Mesenchymal stem cell (in vitro differentiated cells and primary cell): ENCODE measurements around the gene ZBED3.
"Not testable (repeated sequence)": the region's sequence is repeated elsewhere in the genome, so short reads cannot be mapped to it uniquely, and the experiment has no call there.

Source experiments
- DNase-seq: peaks from one replicate; pipeline ENCODE4 v3.0.0-alpha.2; 2013
- H2AFZ ChIP-seq: one replicate; pipeline ENCODE4 v1.6.1; 2013; ENCODE audit warnings: low read depth, mild to moderate bottlenecking, control low read depth, inconsistent platforms, low read length, moderate library complexity
- H2AK5ac ChIP-seq: 2 replicates; pipeline ENCODE4 v1.6.1; 2013; ENCODE audit warnings: low read length, moderate library complexity, mild to moderate bottlenecking, inconsistent platforms; ENCODE audit not compliant: severe bottlenecking
- H2BK120ac ChIP-seq: one replicate; pipeline ENCODE4 v1.6.1; 2013; ENCODE audit warnings: low read depth, mild to moderate bottlenecking, inconsistent platforms, low read length, moderate library complexity
- H2BK12ac ChIP-seq, 2 experiments: one replicate each; pipeline ENCODE4 v1.6.1; 2013; ENCODE audit warnings: inconsistent platforms in 2 of 2, low read length in 2 of 2, mild to moderate bottlenecking in 2 of 2, moderate library complexity in 2 of 2, control low read depth in 1 of 2
- H2BK15ac ChIP-seq: one replicate; pipeline ENCODE4 v1.6.1; 2013; ENCODE audit warnings: mild to moderate bottlenecking, low read depth, inconsistent platforms; ENCODE audit not compliant: poor library complexity, severe bottlenecking
- H2BK5ac ChIP-seq: 2 replicates; pipeline ENCODE4 v1.6.1; 2013; ENCODE audit warnings: low read depth, mild to moderate bottlenecking, low read length, control low read depth, inconsistent platforms; ENCODE audit not compliant: poor library complexity, severe bottlenecking
- H3K14ac ChIP-seq, 2 experiments: one replicate each; pipeline ENCODE4 v1.6.1; 2013; ENCODE audit warnings: inconsistent platforms in 2 of 2, low read length in 2 of 2, control low read depth in 1 of 2, mild to moderate bottlenecking in 1 of 2, moderate library complexity in 1 of 2
- H3K18ac ChIP-seq, 2 experiments: one replicate each; pipeline ENCODE4 v1.6.1; 2013; ENCODE audit warnings: inconsistent platforms in 2 of 2, low read length in 2 of 2, control low read depth in 1 of 2, low read depth in 1 of 2, mild to moderate bottlenecking in 1 of 2
- H3K23ac ChIP-seq, 2 experiments: one replicate each; pipeline ENCODE4 v1.6.1; 2013; ENCODE audit warnings: inconsistent platforms in 2 of 2, low read length in 2 of 2, mild to moderate bottlenecking in 2 of 2, moderate library complexity in 2 of 2, control low read depth in 1 of 2
- H3K27ac ChIP-seq: 2 replicates; pipeline ENCODE4 v1.5.1; 2013; ENCODE audit warnings: mild to moderate bottlenecking, moderate library complexity, low read length, control low read depth, inconsistent platforms; ENCODE audit not compliant: poor library complexity, severe bottlenecking
- H3K27me3 ChIP-seq, 2 experiments: 2 replicates each; pipeline versions ENCODE4 v1.6.1 to v1.7.0; 2013; ENCODE audit warnings: low read length in 2 of 2, mild to moderate bottlenecking in 2 of 2, moderate library complexity in 2 of 2, control low read depth in 1 of 2, inconsistent platforms in 1 of 2; ENCODE audit not compliant: control insufficient read depth in 1 of 2, insufficient read depth in 1 of 2
- H3K36me3 ChIP-seq, 2 experiments: 2 replicates each; pipeline versions ENCODE4 v1.6.1 to v1.7.0; 2013; ENCODE audit warnings: low read length in 2 of 2, control low read depth in 1 of 2, inconsistent platforms in 1 of 2, low read depth in 1 of 2, mild to moderate bottlenecking in 1 of 2; ENCODE audit not compliant: insufficient read depth in 2 of 2, control insufficient read depth in 1 of 2
- H3K4ac ChIP-seq, 2 experiments: one replicate each; pipeline ENCODE4 v1.6.1; 2013; ENCODE audit warnings: inconsistent platforms in 2 of 2, low read length in 2 of 2, mild to moderate bottlenecking in 2 of 2, moderate library complexity in 2 of 2, control low read depth in 1 of 2, low read depth in 1 of 2
- H3K4me1 ChIP-seq: 2 replicates; pipeline ENCODE4 v1.6.1; 2013; ENCODE audit warnings: low read depth, low read length, control low read depth; ENCODE audit not compliant: control insufficient read depth, insufficient read depth
- H3K4me2 ChIP-seq: 2 replicates; pipeline ENCODE4 v1.6.1; 2013; ENCODE audit warnings: low read length, mild to moderate bottlenecking, inconsistent platforms; ENCODE audit not compliant: poor library complexity, severe bottlenecking
- H3K4me3 ChIP-seq, 2 experiments: 2 replicates each; pipeline versions ENCODE4 v1.5.1 to v1.7.0; 2013; ENCODE audit warnings: low read length in 2 of 2, mild to moderate bottlenecking in 2 of 2, control low read depth in 1 of 2, low read depth in 1 of 2; ENCODE audit not compliant: insufficient read depth in 1 of 2
- H3K79me1 ChIP-seq: replicated peaks from 2 replicates; pipeline ENCODE4 v1.6.1; 2013; ENCODE audit warnings: mild to moderate bottlenecking, control low read depth, low read length, inconsistent platforms; ENCODE audit not compliant: poor library complexity, severe bottlenecking
- H3K9ac ChIP-seq: 2 replicates; pipeline ENCODE4 v1.7.0; 2013; ENCODE audit warnings: mild to moderate bottlenecking, low read length, moderate library complexity
- H3K9me3 ChIP-seq: 2 replicates; pipeline ENCODE4 v1.7.0; 2013; ENCODE audit warnings: mild to moderate bottlenecking, low read length; ENCODE audit not compliant: control insufficient read depth
- H4K8ac ChIP-seq: one replicate; pipeline ENCODE4 v1.6.1; 2013; ENCODE audit warnings: inconsistent platforms, mild to moderate bottlenecking, low read length, moderate library complexity
- H4K91ac ChIP-seq: one replicate; pipeline ENCODE4 v1.6.1; 2013; ENCODE audit warnings: mild to moderate bottlenecking, low read length, inconsistent platforms
- WGBS: methylation state at CpG from one replicate; pipeline ENCODE4 v1.1.7; 2013; ENCODE audit warnings: mixed read lengths; 5-methylcytosine and 5-hydroxymethylcytosine counted together

ZBED3 gene

DNA sequence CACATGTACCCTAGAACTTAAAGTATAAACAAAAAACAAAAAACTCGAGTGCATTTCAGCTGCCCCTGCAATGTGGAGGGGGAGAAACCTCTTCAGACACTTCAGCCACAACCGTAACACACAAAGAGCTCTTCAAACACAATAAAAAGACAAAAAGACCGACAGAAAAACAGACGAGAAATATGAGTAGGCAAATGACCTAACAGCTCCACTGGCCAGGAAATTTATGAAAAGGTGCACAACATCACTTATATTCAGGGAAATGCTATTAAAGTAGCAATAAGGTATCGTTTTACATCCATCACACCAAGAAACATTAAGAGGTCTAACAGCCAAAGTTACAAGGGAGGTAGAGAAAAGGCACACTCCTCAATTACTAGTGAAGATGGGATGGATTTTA lies 6.2 kb downstream of the ZBED3 start:
- Histone ChIP-seq H2BK5ac (no peak overlapping the region), H2AK5ac (no peak overlapping the region), H3K36me3 (peaks cover 0 to 17% of the 10 kb centered on the region in 2 experiments), H2AFZ (no peak overlapping the region), H2BK15ac (no peak overlapping the region), H3K9ac (no peak overlapping the region), H3K4me2 (no peak overlapping the region), H3K23ac (no peak overlapping the region), H3K18ac (no peak overlapping the region), H3K4me3 (no peak overlapping the region), H3K9me3 (no peaks in the 10 kb centered on the region), H2BK12ac (no peak overlapping the region), H4K91ac (no peak overlapping the region), H3K27me3 (no peaks in the 10 kb centered on the region), H3K27ac (no peak overlapping the region), H2BK120ac (no peak overlapping the region), H3K14ac (no peak overlapping the region), H4K8ac (no peak overlapping the region), H3K4ac (no peak overlapping the region), H3K79me1 (peaks cover 20% of the 10 kb centered on the region), H3K4me1 (peaks cover 10% of the 10 kb centered on the region)
- WGBS: 85% methylated on average over 4 of the region's 5 CpGs
- DNase-seq: no peak

DNA sequence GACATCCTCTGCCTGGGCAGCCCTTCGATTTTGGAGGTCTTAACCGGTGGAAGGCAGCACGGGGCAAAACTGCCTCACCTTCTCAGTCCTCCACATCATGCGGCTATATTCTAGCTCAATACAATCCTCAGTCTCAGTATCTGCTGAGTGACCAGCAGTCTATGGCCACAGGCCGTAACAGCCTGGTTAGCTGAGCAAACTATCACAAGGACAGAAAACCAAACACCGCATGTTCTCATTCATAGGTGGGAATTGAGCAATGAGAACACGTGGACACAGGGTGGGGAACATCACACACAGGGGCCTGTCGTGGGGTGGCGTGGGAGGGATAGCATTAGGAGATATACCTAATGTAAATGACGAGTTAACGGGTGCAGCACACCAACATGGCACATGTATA lies 6.6 kb downstream of the ZBED3 start:
- H2BK120ac ChIP-seq, H2AK5ac ChIP-seq, H3K27me3 ChIP-seq, H4K8ac ChIP-seq, H2BK5ac ChIP-seq, H3K4me2 ChIP-seq, H3K9me3 ChIP-seq, H3K4me1 ChIP-seq, H2BK12ac ChIP-seq, H3K23ac ChIP-seq, H2BK15ac ChIP-seq, H2AFZ ChIP-seq, H3K9ac ChIP-seq, H4K91ac ChIP-seq, DNase-seq, H3K27ac ChIP-seq, H3K18ac ChIP-seq, H3K4me3 ChIP-seq, H3K4ac ChIP-seq: not testable (repeated sequence)
- WGBS: 92% methylated on average over 10 of the region's 11 CpGs
- H3K14ac ChIP-seq: peak overlapping the region in 1 of 2 experiments; percentile 46
- peaks cover 20% of the 10 kb centered on the region for H3K79me1 ChIP-seq
- H3K36me3 ChIP-seq: peaks cover 0 to 17% of the 10 kb centered on the region in 2 experiments

DNA sequence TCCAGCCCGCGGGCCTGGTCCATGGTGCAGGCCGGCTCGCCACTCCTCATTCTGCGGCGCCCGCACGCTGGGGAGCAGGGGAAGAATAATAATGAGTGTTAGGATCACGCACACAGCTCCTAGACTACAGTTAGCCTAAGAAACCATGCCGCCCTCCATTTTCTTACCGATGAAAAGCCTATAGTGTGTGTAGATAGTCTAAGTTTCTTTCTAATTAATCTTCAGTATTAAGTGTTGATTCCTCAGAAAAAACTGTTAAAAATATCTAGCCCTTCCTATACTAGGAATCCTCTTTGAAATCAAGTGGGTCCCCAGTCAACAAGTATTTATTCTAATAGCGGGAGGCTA lies 9.3 kb downstream of the ZBED3 start:
- H2BK12ac ChIP-seq: no peak overlapping the region
- peak overlapping the region; percentile 63 to 76 for H3K4me3 ChIP-seq
- no peak overlapping the region for H3K14ac ChIP-seq
- H3K9me3 ChIP-seq: no peaks in the 10 kb centered on the region
- no peak overlapping the region for H4K91ac ChIP-seq
- H4K8ac ChIP-seq: peak overlapping the region; percentile 55
- peak overlapping the region; percentile 70 for H3K9ac ChIP-seq
- H2BK5ac ChIP-seq: no peak overlapping the region
- 94% methylated on average over 1 of the region's 12 CpGs for WGBS
- H3K4me2 ChIP-seq: peak overlapping the region; percentile 91
- no peak for DNase-seq
- no peaks in the 10 kb centered on the region for H3K27me3 ChIP-seq
- H3K27ac ChIP-seq: no peak overlapping the region
- H2AK5ac ChIP-seq: no peak overlapping the region
- no peak overlapping the region for H2AFZ ChIP-seq
- peaks cover 15% of the 10 kb centered on the region for H3K79me1 ChIP-seq
- H3K23ac ChIP-seq: no peak overlapping the region
- peaks cover 11% of the 10 kb centered on the region for H3K4me1 ChIP-seq
- H2BK120ac ChIP-seq: no peak overlapping the region
- H3K36me3 ChIP-seq: peaks cover 0 to 15% of the 10 kb centered on the region in 2 experiments
- H2BK15ac ChIP-seq: no peak overlapping the region
- H3K4ac ChIP-seq: no peak overlapping the region
- no peak overlapping the region for H3K18ac ChIP-seq

DNA sequence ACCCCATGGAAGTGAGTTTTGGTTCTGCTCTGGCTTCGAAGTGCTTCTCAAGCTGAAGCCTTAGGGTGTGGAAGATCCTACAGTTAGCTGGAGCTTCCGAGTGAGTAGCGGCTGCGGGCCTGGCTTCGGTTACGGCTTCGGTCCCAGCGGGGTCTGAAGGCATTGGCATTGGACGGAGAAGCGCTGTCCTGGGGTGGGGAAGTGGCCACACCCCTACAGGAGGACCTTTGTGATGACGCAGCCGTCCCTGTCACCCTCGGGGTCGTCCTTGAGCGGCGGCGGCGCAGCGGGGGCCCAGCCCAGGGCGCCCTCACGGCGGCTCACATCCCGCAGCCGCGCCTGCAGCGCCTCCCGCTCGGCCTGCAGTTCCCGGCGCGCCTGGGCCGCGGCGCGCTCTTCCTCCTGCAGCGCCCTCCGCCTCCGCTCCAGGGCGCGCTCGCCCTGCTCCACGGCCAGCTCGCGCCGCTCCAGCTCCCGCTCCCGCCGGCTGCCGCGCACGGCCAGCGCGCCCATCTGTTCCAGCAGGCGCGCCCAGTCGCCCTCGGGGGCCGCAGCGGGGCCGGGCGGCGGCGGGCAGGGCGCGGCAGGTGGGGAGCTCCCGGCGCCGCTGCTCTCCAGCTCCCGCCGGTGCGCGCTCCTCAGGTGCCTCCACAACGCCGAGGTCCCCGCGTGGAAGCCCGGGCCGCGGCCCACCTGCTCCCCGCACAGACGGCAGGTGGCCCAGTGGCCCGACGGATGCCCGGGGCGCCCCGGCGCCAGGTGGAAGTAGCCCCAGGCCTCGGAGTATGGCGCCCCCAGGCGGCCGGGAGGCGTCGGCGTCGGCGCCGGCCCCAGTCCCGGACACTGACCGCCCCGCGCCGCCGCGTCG lies 9.9 kb downstream of the ZBED3 start:
- Histone ChIP-seq H2AK5ac (no peak overlapping the region), H3K36me3 (peaks cover 0 to 15% of the 10 kb centered on the region in 2 experiments), H2BK5ac (no peak overlapping the region), H2BK15ac (no peak overlapping the region), H3K9ac (peak overlapping the region; percentile 72), H4K8ac (peak overlapping the region; percentile 92), H3K27ac (no peak overlapping the region), H2AFZ (peak overlapping the region; percentile 72), H2BK120ac (no peak overlapping the region), H4K91ac (no peak overlapping the region), H3K14ac (no peak overlapping the region), H3K27me3 (no peaks in the 10 kb centered on the region), H3K4me3 (peak overlapping the region; percentile 63 to 76), H3K4me1 (peaks cover 11% of the 10 kb centered on the region), H3K18ac (peak overlapping the region in 1 of 2 experiments; percentile 42), H3K4ac (no peak overlapping the region), H3K23ac (no peak overlapping the region), H2BK12ac (no peak overlapping the region), H3K4me2 (peak overlapping the region; percentile 91), H3K79me1 (peaks cover 15% of the 10 kb centered on the region), H3K9me3 (no peaks in the 10 kb centered on the region)
- peak; percentile 65 for DNase-seq
- 7% methylated on average over 52 of the region's 105 CpGs for WGBS
